Testis (tissue), 3 donors: ENCODE results near the gene SLC5A10. TPM values are rescaled to one million over a fixed set of nuclear protein-coding genes. Genes with fewer than 3 reads are reported as not detected.

ENCODE experiments used
- DNase-seq: peaks from one replicate; pipeline ENCODE4 v3.0.0-alpha.2; 2019
- H3K27ac ChIP-seq, 2 donors: fragments of 200-600 bp; sonication (generic); one replicate each; pipeline ENCODE4 v1.5.1; 2019
- H3K27me3 ChIP-seq: fragments of 200-600 bp; sonication (generic); one replicate; pipeline ENCODE4 v1.5.1; 2019
- H3K36me3 ChIP-seq: fragments of 200-600 bp; sonication (generic); one replicate; pipeline ENCODE4 v1.5.1; 2017; ENCODE audit warnings: low read depth; ENCODE audit errors: missing control alignments
- H3K4me1 ChIP-seq: fragments of 200-600 bp; sonication (generic); one replicate; pipeline ENCODE4 v1.5.1; 2019
- H3K4me3 ChIP-seq, 2 donors: fragments of 200-600 bp; sonication (generic); one replicate each; pipeline ENCODE4 v1.5.1; 2017 to 2019
- H3K9me3 ChIP-seq: fragments of 200-600 bp; sonication (generic); one replicate; pipeline ENCODE4 v1.5.1; 2017
- POLR2A ChIP-seq: fragments of 450-650 bp; IDR thresholded peaks from one replicate; pipeline ENCODE4 v1.6.1; 2017; ENCODE audit warnings: antibody characterized with exemption, mild to moderate bottlenecking, moderate library complexity
- WGBS, 2 donors: methylation state at CpG; one replicate each; pipeline ENCODE4 v1.1.5; 2018; 5-methylcytosine and 5-hydroxymethylcytosine counted together
- intact Hi-C: fragments of 100-400 bp; cut with DNase I; formaldehyde crosslinking; loops from one replicate; pipeline ENCODE4 v1.15.1; 2023; ENCODE audit warnings: low total_unique reads
- polyA plus RNA-seq: library from polyadenylated mRNA; stranded (reverse); fragments of 350-450 nt; fragmentation: Illumina TruSeq; extraction: RNeasy Lipid Tissue Mini Kit (QIAGEN cat#74804); gene quantifications from one replicate; pipeline ENCODE4 v1.2.3, GENCODE V29; 2014; ENCODE audit warnings: low read depth, low replicate concordance; ENCODE audit not compliant: insufficient read depth
- total RNA-seq, 2 donors: library from RNA; depleted of rRNA; stranded (reverse); fragments of >200 nt; gene quantifications; one replicate each; pipeline ENCODE4 v1.2.3, GENCODE V29; 2016
- TF ChIP-seq, protein P1 (sequence below), 3 experiments: fragments of 450-650 bp in 2 of 3; fragments of 200-600 bp in 1 of 3; sonication (generic) in 1 of 3; IDR thresholded peaks; one replicate each; pipeline ENCODE4 v1.5.1; 2016 to 2019; ENCODE audit warnings: antibody characterized with exemption in 3 of 3, mild to moderate bottlenecking in 2 of 3, moderate library complexity in 1 of 3

SLC5A10 gene
- total and polyA plus RNA-seq, 3 donors from 2014 or later, result 0.98 to 1.1 (median 1.1) TPM

DNA sequence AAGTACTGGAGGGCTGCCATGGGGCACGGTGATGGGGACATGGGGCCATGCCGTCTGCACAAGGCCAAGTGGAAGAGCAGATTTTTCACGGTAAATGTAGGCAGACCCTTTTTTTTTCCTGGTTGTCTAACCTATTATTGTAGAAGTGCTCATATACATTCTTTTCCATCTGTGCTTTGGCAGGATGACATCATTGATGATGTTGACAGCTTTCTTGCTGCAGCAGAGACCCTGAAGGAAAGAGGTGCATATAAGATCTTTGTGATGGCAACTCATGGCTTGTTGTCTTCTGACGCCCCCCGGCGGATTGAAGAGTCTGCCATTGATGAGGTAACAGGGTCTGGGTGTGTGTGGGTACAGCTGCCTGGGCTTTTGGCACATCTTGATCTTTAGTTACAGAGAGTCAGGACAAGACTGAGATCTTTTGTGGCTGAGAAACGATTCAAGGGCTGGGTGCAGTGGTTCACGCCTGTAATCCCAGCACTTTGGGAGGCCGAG, 23.3 kb upstream of the SLC5A10 start:
- WGBS, 2 donors, result 90 to 94% methylated on average over 9 of the region's 9 CpGs

GRCh38 chr17:18932360-18933055, 19.5 kb upstream of the SLC5A10 start:
- no peak for TF ChIP-seq POLR2A
- TF ChIP-seq, protein P1, sequence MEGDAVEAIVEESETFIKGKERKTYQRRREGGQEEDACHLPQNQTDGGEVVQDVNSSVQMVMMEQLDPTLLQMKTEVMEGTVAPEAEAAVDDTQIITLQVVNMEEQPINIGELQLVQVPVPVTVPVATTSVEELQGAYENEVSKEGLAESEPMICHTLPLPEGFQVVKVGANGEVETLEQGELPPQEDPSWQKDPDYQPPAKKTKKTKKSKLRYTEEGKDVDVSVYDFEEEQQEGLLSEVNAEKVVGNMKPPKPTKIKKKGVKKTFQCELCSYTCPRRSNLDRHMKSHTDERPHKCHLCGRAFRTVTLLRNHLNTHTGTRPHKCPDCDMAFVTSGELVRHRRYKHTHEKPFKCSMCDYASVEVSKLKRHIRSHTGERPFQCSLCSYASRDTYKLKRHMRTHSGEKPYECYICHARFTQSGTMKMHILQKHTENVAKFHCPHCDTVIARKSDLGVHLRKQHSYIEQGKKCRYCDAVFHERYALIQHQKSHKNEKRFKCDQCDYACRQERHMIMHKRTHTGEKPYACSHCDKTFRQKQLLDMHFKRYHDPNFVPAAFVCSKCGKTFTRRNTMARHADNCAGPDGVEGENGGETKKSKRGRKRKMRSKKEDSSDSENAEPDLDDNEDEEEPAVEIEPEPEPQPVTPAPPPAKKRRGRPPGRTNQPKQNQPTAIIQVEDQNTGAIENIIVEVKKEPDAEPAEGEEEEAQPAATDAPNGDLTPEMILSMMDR (IDR thresholded peaks at IDR 0.05), result no peak
- Histone ChIP-seq H3K27ac (no peak overlapping the region), H3K4me1 (no peaks in the 10 kb centered on the region), H3K27me3 (no peaks in the 10 kb centered on the region), H3K4me3 (no peak overlapping the region), H3K36me3 (no peaks in the 10 kb centered on the region), H3K9me3 (no peaks in the 10 kb centered on the region)
- DNase-seq, result no peak
- 71 to 75% methylated on average over 5 of the region's 5 CpGs for WGBS, 2 donors
- intact Hi-C loops, result no loop called here

More for the DNA sequence above, 23.3 kb upstream of the SLC5A10 start:
- H3K27me3 ChIP-seq, result no peaks in the 10 kb centered on the region
- no peaks in the 10 kb centered on the region for H3K9me3 ChIP-seq
- no peaks in the 10 kb centered on the region for H3K4me1 ChIP-seq
- no peak overlapping the region for H3K27ac ChIP-seq
- DNase-seq, result no peak
- no peak for TF ChIP-seq POLR2A
- TF ChIP-seq, protein P1 (IDR thresholded peaks at IDR 0.05), result no peak
- H3K36me3 ChIP-seq, result no peaks in the 10 kb centered on the region
- no peak overlapping the region for H3K4me3 ChIP-seq
- intact Hi-C loops, result no loop called here

GRCh38 chr17:18933102-18934058, 18.6 kb upstream of the SLC5A10 start:
- no peaks in the 10 kb centered on the region for H3K9me3 ChIP-seq
- H3K36me3 ChIP-seq, result no peaks in the 10 kb centered on the region
- H3K27me3 ChIP-seq, result no peaks in the 10 kb centered on the region
- DNase-seq, result no peak
- H3K4me3 ChIP-seq, result no peak overlapping the region
- H3K27ac ChIP-seq, result no peak overlapping the region
- TF ChIP-seq, protein P1 (IDR thresholded peaks at IDR 0.05), result no peak
- TF ChIP-seq POLR2A, result no peak
- 79 to 80% methylated on average over 14 of the region's 14 CpGs for WGBS, 2 donors
- intact Hi-C loops, result no loop called here
- H3K4me1 ChIP-seq, result no peaks in the 10 kb centered on the region

DNA sequence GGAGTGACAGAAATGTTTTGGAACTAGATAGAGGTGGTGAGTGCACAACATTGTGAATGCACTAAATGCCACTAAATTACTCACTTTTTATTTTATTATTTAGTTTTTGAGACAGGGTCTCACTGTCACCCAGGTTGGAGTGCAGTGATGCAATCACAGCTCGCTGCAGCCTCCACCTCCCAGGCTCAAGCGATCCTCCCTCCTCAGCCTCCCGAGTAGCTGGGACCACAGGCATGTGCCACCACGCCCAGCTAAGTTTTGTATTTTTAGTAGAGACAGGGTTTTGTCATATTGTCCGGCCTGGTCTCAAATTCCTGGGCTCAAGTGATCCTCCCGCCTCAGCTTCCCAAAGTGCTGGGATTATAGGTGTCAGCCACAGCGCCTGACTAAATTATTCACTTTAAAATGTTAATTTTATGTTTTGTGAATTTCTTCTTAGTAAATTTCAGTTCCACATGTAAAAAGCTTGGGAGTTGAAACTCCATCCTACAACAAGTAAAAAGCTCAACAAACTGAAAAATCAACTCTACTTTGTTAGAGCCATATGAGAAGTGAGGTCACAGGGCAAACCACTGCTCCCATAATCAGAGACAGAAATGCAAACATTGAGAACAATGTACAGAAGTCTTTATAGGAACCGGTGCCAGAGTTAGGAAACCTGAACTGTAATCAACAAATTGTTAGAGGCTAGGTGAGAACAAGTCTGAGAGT, 13.8 kb upstream of the SLC5A10 start:
- WGBS, 2 donors, result 78 to 85% methylated on average over 8 of the region's 8 CpGs
- no peaks in the 10 kb centered on the region for H3K36me3 ChIP-seq
- intact Hi-C loops, result no loop called here
- no peak for TF ChIP-seq POLR2A
- TF ChIP-seq, protein P1 (IDR thresholded peaks at IDR 0.05), result no peak
- no peaks in the 10 kb centered on the region for H3K4me1 ChIP-seq
- DNase-seq, result no peak
- H3K27me3 ChIP-seq, result no peaks in the 10 kb centered on the region
- no peaks in the 10 kb centered on the region for H3K9me3 ChIP-seq
- no peak overlapping the region for H3K27ac ChIP-seq
- H3K4me3 ChIP-seq, result no peak overlapping the region
